C4-2B (cell line): ENCODE measurements around the gene IKZF1.

ENCODE experiments used
- H3K27ac ChIP-seq: fragments of 450-650 bp; 2 replicates; pipeline ENCODE4 v1.5.1; 2017
- ZFX ChIP-seq: fragments of 450-650 bp; IDR thresholded peaks from 2 replicates; pipeline ENCODE4 v1.6.1; 2017
- TF ChIP-seq, protein P1 (sequence below): fragments of 450-650 bp; conservative IDR thresholded peaks from 2 replicates; pipeline ENCODE4 v1.5.1; 2017; ENCODE audit warnings: mild to moderate bottlenecking

The IKZF1 gene

DNA sequence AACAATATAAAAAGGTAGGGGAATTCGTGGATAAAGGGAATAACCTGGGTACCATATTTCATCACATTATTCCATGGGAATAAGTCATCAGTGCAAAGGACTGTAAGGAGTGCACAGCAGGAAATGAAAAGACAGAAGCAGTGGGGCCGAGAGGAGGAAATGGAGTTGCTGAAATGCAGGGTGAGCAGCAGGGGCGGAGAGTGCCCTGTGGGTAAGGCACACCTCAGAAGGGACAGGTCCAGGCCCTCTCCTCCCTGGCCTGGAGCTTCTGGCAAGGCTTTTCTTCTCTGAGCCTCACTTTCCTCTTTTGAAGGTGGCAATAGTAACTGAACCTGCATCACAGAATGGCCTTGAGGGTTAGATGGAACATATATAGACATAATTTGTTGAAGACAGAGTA is 26.2 kb downstream of the IKZF1 start:
- TF ChIP-seq ZFX: no peak
- TF ChIP-seq, protein P1, sequence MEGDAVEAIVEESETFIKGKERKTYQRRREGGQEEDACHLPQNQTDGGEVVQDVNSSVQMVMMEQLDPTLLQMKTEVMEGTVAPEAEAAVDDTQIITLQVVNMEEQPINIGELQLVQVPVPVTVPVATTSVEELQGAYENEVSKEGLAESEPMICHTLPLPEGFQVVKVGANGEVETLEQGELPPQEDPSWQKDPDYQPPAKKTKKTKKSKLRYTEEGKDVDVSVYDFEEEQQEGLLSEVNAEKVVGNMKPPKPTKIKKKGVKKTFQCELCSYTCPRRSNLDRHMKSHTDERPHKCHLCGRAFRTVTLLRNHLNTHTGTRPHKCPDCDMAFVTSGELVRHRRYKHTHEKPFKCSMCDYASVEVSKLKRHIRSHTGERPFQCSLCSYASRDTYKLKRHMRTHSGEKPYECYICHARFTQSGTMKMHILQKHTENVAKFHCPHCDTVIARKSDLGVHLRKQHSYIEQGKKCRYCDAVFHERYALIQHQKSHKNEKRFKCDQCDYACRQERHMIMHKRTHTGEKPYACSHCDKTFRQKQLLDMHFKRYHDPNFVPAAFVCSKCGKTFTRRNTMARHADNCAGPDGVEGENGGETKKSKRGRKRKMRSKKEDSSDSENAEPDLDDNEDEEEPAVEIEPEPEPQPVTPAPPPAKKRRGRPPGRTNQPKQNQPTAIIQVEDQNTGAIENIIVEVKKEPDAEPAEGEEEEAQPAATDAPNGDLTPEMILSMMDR: no peak
- H3K27ac ChIP-seq: no peak overlapping the region

DNA sequence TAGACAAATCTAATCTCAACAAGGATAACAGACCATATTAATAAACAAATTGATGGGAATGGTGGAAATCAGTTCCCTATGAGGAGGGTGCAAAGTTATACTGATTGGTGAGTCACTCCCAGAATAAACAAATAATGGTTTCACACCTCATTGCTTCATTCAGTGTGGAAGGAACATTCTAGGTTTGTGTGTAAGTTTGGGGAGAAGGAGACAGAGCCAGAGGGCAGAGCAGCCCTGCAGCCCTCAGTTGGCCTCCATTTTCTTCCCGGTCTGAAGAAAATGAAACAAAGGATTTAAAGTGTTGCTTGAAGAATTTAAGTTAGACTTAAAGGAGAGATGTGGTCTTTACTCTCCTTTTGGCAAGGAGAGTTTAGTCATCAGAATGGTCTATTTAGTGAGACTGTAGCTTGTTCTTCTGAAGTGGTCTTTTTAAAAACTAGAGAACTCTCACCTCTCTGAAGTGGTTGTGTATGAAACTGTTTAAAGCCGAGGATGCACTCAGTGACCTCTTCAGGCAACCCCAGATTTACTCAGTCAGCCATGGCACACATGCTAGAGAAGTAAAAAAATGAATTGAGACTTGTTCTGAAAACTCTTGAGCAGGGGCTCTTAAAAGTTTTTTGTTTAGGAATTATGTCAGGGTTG is 27.2 kb downstream of the IKZF1 start:
- no peak for TF ChIP-seq ZFX
- TF ChIP-seq, protein P1: no peak
- no peak overlapping the region for H3K27ac ChIP-seq

DNA sequence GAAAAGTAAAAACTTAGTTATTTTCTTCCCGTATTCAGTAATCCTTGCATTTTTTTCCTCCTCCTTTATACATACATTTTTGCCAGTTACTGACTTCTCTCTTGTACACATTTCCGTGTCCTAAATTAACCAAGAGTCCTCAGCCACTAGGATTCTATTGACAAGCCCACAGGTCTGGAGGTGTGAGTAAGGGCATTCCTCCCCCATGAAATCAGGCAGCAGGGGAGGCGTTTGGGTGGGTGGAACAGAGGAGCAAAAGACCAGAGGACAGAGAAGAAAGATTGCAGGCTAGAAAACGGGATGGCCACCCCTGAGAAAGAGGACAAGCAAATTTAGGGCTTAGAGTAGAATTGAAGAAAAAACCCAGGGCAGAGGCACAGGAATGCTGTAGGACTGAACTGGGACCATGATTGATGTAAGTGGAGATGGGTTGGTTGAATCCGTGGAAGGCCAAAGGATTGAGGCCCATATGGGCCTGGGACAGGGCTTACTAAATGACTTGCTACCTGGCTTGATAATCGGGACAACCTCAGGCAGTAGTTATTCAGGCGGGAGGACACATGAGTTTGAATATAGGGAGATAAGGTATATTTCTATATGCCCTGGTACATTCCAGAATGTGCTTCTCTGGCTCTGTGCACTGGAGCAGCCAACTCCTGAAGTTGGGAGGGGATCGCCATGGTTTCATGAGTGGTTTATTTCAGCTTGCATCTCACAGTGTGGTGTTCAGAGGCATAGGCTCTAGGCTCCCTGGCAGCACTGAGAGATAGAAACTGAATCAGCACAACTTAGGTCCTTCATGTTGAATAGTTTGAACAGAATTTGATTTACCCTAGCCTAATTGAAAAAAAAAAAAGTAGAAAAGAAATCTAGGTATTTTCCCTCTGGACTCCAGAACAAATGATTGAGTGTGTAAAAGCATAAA is 28.0 kb downstream of the IKZF1 start:
- TF ChIP-seq, protein P1: no peak
- no peak for TF ChIP-seq ZFX
- H3K27ac ChIP-seq: no peak overlapping the region

DNA sequence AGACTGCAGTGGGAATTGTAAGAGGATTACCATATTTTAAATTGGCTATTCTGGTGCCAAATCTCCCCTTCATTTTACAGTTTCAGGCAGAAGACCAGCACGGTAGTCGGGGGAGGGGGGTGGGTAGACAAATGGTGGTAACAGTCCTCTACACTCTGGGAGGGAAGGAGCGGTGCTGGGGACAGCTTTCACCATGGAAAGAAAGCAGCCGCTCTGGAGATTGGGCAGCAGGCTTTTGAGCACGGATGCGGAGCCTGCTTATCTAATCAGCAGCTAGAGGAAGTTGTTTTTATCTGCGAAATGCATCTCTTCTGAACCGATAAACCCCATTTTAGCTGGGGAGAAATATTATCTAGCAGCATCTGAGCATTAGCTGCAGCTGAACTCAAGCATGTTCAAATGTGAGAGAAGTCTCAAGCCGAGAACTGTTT is 28.7 kb downstream of the IKZF1 start:
- TF ChIP-seq, protein P1: no peak
- TF ChIP-seq ZFX: no peak
- no peak overlapping the region for H3K27ac ChIP-seq

DNA sequence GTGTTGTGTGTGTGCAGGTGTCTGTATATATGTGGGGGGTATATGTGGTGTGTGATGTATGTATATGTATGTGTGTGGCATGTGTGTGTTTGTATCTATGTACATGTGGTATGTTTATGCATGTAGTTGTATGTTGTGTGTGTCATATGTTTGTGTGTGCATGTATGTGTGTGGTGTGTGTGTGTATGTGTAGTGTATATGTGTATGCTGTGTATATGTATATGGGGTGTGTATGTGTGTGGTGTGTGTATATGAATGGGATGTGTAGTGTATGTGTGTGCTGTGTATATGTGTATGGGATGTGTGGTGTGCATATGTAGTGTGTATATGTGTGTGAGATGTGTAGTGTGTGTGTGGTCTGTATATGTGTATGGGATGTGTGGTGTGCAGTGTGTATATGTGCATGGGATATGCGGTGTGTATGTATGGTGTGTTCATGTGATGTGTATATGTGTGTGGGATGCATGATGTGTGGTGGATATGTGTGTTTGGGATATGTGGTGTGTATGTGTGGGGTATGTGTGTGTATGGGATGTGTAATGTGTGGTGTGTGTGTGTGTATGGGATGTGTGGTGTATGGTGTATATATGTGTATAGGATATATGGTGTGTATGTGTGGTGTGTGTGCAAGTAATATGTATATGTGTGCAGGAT is 30.0 kb downstream of the IKZF1 start:
- no peak overlapping the region for H3K27ac ChIP-seq

DNA sequence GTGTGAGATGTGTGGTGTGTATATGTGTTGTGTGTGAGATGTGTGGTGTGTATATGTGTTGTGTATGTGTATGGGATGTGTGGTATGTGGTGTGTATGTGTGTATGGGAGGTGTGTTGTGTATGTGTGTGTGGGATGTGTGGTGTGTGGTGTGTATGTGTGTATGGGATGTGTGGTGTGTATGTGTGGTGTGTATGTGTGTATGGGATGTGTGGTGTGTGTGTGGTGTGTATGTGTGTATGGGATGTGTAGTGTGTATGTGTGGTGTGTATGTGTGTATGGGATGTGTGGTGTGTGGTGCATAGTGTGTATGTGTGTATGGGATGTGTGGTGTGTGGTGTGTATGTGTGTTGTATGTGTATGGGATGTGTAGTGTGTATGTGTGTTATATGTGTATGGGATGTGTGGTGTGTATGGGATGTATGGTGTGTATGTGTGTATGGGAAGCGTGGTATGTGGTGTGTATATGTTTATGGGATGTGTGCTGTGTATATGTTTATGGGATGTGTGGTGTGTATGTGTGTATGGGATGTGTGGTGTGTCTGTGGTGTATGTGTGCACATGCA is 30.8 kb downstream of the IKZF1 start:
- TF ChIP-seq, protein P1: no peak
- TF ChIP-seq ZFX: no peak
- no peak overlapping the region for H3K27ac ChIP-seq

More for the DNA sequence above, 30.0 kb downstream of the IKZF1 start:
- no peak for TF ChIP-seq ZFX
- TF ChIP-seq, protein P1: no peak
